ENCODE data around the gene ARL5C.

Gene ARL5C

DNA sequence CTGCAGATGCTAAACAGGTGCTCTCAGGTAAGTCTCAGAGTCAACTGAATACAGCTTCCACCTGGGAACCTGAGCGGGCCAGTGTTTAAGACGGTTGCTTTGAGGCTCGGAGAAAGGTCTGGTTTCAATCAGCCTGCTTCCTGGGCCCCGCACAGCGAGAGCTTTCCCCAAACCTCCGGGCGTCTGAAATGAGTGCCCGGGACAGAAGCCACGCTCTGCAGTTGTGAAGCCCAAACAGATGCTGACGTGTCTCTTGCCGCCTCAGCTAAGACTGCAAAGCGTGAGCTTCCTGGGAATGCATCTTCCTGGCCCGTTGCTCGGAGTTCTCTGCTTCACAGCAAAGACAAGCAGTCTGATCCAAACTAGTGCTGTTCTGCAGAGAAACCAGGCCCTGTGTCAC lies 51.2 kb downstream of the ARL5C start:
- no peak for DNase-seq (ENCODE audit: low read depth)
- TF ChIP-seq, protein P1, sequence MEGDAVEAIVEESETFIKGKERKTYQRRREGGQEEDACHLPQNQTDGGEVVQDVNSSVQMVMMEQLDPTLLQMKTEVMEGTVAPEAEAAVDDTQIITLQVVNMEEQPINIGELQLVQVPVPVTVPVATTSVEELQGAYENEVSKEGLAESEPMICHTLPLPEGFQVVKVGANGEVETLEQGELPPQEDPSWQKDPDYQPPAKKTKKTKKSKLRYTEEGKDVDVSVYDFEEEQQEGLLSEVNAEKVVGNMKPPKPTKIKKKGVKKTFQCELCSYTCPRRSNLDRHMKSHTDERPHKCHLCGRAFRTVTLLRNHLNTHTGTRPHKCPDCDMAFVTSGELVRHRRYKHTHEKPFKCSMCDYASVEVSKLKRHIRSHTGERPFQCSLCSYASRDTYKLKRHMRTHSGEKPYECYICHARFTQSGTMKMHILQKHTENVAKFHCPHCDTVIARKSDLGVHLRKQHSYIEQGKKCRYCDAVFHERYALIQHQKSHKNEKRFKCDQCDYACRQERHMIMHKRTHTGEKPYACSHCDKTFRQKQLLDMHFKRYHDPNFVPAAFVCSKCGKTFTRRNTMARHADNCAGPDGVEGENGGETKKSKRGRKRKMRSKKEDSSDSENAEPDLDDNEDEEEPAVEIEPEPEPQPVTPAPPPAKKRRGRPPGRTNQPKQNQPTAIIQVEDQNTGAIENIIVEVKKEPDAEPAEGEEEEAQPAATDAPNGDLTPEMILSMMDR (IDR thresholded peaks at IDR 0.05; ENCODE audit: control insufficient read depth, extremely low read depth, insufficient read depth), result no peak
- H3K4me3 ChIP-seq (ENCODE audit: low read depth, low read length), result no peak overlapping the region

DNA sequence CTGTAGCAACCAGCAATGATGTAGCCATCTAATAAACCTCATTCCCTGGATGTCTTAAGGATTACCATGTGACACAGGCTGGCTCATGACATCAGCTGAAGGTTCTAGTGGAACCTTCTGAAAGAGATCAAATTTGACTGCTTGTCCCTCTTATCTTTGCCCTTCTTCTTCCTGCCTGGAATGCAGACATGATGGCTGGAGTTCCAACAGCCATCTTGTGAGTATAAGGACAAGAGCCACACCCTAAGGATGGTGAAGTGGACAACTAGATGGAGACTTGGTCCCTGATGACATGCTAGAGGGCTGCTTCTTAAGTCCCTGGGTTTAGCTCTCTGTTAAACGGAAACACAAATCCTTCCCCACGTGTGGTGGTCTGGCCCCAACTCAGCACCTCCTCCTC lies 52.1 kb downstream of the ARL5C start:
- H3K4me3 ChIP-seq (ENCODE audit: low read depth, low read length), result no peak overlapping the region
- DNase-seq (ENCODE audit: low read depth), result no peak
- TF ChIP-seq, protein P1 (IDR thresholded peaks at IDR 0.05; ENCODE audit: control insufficient read depth, extremely low read depth, insufficient read depth), result no peak

DNA sequence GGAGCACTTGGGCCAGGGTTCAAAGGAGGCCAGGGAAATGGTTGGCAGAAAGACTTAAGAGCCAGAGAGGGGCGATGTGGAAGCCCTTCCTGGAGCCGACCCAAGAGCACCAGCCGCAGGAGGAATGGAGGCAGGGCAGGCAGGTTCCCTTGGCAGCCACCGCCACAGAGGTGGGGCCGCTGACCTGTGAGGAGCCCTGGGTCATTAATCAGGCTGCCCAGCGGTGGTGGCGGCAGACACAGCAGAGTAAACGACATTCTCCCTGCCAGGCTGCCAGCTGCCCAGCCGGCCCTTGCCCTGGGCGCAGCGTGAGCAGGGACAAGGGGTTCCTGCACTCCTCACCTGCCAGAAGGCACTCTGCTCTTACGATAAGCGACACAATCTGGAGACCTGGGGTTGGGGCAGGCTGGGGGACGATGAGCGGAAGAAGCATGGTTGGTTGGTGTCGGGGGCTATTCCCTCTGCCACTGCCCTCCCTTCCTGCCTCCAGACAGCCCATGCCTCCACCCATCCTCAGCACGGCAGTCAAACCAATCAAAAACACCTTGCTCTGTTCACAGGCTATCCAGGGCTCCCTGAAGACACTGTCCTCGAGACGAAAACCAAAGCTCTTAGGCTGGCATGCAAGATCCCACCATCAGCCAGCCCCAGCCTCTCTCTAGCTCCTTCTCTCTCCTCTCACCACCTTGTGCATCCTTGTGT lies 55.4 kb downstream of the ARL5C start:
- DNase-seq (ENCODE audit: low read depth), result no peak
- no peak overlapping the region for H3K4me3 ChIP-seq (ENCODE audit: low read depth, low read length)
- TF ChIP-seq, protein P1 (IDR thresholded peaks at IDR 0.05; ENCODE audit: control insufficient read depth, extremely low read depth, insufficient read depth), result no peak

DNA sequence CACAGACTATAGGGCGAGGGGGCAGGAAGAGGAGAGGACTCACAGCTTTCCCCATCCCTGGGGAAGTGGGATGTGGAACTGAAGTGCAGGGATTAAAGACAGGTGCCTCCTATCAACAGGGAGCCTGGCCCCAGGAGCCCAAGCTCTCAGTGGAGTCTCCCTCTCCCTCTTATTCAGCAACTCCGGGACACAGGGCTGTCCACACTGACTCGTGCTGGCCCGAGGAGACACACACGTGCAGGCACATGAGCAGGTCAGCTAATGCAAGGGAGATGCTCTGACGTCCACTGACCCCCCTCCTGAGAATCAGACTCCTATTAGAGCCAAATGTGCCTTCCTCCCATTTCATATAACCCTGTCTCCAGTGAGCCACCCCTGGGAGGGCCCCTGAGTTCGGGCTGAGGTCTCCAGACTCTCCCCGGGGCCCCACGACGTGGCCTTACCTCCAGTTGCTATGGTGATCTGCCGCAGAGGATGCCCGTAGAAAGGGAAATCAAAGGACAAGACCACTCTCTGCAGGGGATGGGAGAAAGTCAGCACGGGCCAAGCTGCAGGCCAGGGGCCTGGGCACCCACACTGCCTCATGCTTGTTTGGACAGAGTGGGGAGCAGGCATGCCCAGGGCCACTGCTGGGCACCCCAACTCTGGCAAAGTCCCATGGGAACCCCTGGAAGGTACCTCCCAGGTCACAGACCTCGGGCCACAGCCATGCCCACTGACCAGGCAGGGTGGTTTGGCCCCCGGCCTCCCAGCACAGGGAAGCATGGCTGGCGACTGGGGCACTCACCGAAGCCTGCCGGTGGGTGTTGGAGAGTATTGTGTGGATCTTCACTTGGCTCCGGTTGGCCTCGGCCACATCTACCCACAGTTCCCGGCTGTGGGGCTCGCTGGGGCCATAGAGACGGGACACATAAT lies 57.2 kb downstream of the ARL5C start:
- H3K4me3 ChIP-seq (ENCODE audit: low read depth, low read length), result no peak overlapping the region
- no peak for DNase-seq (ENCODE audit: low read depth)
- TF ChIP-seq, protein P1 (IDR thresholded peaks at IDR 0.05; ENCODE audit: control insufficient read depth, extremely low read depth, insufficient read depth), result no peak

DNA sequence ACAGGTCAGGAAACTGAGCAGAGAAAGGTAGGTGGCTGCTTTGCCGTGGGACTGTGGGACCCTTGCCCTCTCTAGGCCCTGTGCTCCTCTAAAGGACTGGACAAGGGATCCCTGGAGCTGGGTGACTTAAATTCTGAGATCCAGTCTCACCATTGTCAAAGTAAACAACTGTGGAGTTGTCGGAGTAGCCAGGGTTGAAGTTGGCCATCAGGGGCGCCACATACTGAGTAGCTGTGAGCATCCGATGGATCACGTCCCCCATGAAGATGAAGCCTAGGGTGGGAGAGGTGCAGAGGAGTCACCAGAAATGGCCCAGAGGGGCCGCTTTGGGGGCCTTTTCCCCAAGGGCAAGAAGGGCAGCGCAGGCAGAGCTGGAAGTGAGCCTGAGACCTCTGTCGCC lies 58.0 kb downstream of the ARL5C start:
- H3K4me3 ChIP-seq (ENCODE audit: low read depth, low read length), result no peak overlapping the region
- DNase-seq (ENCODE audit: low read depth), result no peak
- TF ChIP-seq, protein P1 (IDR thresholded peaks at IDR 0.05; ENCODE audit: control insufficient read depth, extremely low read depth, insufficient read depth), result no peak

DNA sequence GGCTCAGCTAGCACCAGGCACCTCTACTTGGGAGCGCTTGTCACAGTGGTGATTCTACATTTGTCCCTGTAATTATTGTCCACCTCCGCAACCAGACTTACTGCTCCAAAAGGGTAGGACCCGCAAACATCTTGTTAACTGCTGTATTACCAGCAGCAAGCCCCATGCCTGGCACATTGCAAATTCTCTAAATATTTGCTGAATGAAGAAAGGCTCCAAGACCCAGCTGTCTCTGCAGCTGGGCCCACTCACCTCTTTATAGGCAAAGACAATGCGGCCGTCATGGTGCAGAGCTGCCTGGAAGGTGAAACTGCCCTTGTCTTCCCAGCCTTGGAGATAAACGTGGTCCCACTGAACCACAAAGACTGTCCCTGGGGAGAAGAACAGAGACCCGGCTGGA lies 58.8 kb downstream of the ARL5C start:
- H3K4me3 ChIP-seq (ENCODE audit: low read depth, low read length), result no peak overlapping the region
- DNase-seq (ENCODE audit: low read depth), result no peak
- TF ChIP-seq, protein P1 (IDR thresholded peaks at IDR 0.05; ENCODE audit: control insufficient read depth, extremely low read depth, insufficient read depth), result no peak
